ENCODE results near the gene EXOC4. TPM values are rescaled to one million over a fixed set of nuclear protein-coding genes. Genes with fewer than 3 reads are reported as not detected.

Gene EXOC4
- total RNA-seq, 1 experiment from 2014 or later: 75.8 TPM

DNA sequence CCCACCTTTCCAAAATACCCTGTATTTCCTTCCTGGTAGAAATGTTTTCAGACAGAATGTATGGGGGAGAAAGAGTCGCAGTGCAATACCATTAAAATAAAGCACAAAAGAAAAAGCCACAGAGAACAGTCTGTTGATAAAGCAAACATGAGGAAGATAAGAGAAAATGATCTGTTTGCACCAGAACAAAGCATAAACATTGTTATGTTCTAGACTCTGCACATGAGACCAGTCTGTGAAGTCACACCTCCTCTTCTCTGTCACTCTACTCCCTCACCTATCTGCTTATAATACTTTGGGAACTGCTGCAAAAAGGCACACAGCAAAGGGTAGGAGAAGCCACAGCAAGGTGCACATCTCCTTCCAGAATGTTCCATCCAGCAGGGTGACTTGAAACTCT is 807.0 kb downstream of the EXOC4 start:
- H2BK20ac ChIP-seq (ENCODE audit: low read depth, low read length, poor library complexity, severe bottlenecking): no peak overlapping the region
- no peak overlapping the region for H2AFZ ChIP-seq (ENCODE audit: low read length)
- no peak overlapping the region for H3K23ac ChIP-seq (ENCODE audit: insufficient read length, low read depth, low read length)
- H3K18ac ChIP-seq (ENCODE audit: insufficient read length, low read depth, low read length): no peak overlapping the region
- H3T11ph ChIP-seq (ENCODE audit: low read length): no peak overlapping the region
- Mint-ChIP-seq H3K9me3 (no peaks in the 10 kb centered on the region), H3K27ac (no peak overlapping the region), H3K4me3 (no peak overlapping the region), H3K27me3 (ENCODE audit: low read depth) (no peaks in the 10 kb centered on the region), H3K36me3 (ENCODE audit: insufficient read depth in 1 of 3, low read depth in 3 of 3) (peaks cover 0 to 2% (median 0%) of the 10 kb centered on the region in 3 experiments; a peak in 1 of 7 replicates), H3K4me1 (peaks cover 4 to 10% of the 10 kb centered on the region in 2 experiments)
- no peaks in the 10 kb centered on the region for H3K4me1 ChIP-seq (ENCODE audit: insufficient read depth, low read length)
- no peak overlapping the region for H4K5ac ChIP-seq (ENCODE audit: insufficient read length, low read depth, low read length)
- no peaks in the 10 kb centered on the region for H3K27me3 ChIP-seq (ENCODE audit: insufficient read depth, low read length)
- no CpG with 5 or more reads among the region's 1 CpG for WGBS (ENCODE audit: extremely low coverage, insufficient read length, low lambda C conversion rate)
- no peak overlapping the region for H3K4ac ChIP-seq (ENCODE audit: low read depth, low read length)
- H3K79me2 ChIP-seq (ENCODE audit: insufficient read depth, low read length): no peaks in the 10 kb centered on the region
- H2BK12ac ChIP-seq (ENCODE audit: insufficient read length, low read depth, low read length): no peak overlapping the region
- H2BK15ac ChIP-seq (ENCODE audit: low read depth, low read length): no peak overlapping the region
- no peaks in the 10 kb centered on the region for H3K79me1 ChIP-seq (ENCODE audit: insufficient read depth, low read depth, low read length, poor library complexity, severe bottlenecking)
- H4K20me1 ChIP-seq (ENCODE audit: control insufficient read depth, insufficient read depth, insufficient read length): no peaks in the 10 kb centered on the region
- H3K9me3 ChIP-seq (ENCODE audit: control insufficient read depth, low read depth, low read length): no peaks in the 10 kb centered on the region
- no peak overlapping the region for H2BK5ac ChIP-seq (ENCODE audit: insufficient read length, low read length)
- no peak overlapping the region for H2BK120ac ChIP-seq (ENCODE audit: low read depth, low read length, poor library complexity, severe bottlenecking)
- H3K9ac ChIP-seq (ENCODE audit: extremely low read depth, insufficient read length, low read length): no peak overlapping the region
- H3K56ac ChIP-seq (ENCODE audit: insufficient read length, low read depth, low read length): no peak overlapping the region
- H3K14ac ChIP-seq (ENCODE audit: insufficient read depth, low read length): no peak overlapping the region
- H3K27ac ChIP-seq (ENCODE audit: insufficient read length, low read depth, low read length): no peak overlapping the region
- H2AK5ac ChIP-seq (ENCODE audit: insufficient read length, low read length): no peak overlapping the region
- TF ChIP-seq, protein P1, sequence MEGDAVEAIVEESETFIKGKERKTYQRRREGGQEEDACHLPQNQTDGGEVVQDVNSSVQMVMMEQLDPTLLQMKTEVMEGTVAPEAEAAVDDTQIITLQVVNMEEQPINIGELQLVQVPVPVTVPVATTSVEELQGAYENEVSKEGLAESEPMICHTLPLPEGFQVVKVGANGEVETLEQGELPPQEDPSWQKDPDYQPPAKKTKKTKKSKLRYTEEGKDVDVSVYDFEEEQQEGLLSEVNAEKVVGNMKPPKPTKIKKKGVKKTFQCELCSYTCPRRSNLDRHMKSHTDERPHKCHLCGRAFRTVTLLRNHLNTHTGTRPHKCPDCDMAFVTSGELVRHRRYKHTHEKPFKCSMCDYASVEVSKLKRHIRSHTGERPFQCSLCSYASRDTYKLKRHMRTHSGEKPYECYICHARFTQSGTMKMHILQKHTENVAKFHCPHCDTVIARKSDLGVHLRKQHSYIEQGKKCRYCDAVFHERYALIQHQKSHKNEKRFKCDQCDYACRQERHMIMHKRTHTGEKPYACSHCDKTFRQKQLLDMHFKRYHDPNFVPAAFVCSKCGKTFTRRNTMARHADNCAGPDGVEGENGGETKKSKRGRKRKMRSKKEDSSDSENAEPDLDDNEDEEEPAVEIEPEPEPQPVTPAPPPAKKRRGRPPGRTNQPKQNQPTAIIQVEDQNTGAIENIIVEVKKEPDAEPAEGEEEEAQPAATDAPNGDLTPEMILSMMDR (conservative IDR thresholded peaks at IDR 0.05): no peak
- H4K91ac ChIP-seq (ENCODE audit: insufficient read length, low read depth, low read length): no peak overlapping the region
- no peak overlapping the region for H4K8ac ChIP-seq (replicated peaks; ENCODE audit: insufficient read length, low read depth, low read length)
- no peak overlapping the region for H3K4me2 ChIP-seq (ENCODE audit: insufficient read depth, insufficient read length, low read length)
- no peak for DNase-seq
- H3K23me2 ChIP-seq (ENCODE audit: insufficient read length, low read depth, low read length, poor library complexity, severe bottlenecking): no peaks in the 10 kb centered on the region
